ENCODE measurements around the gene KIF26B. TPM values are rescaled to one million over a fixed set of nuclear protein-coding genes. Genes with fewer than 3 reads are reported as not detected.
A peak's percentile ranks its signal among the peaks of the same experiment; 100 is the strongest.
"Not testable (repeated sequence)": the region's sequence is repeated elsewhere in the genome, so short reads cannot be mapped to it uniquely, and the experiment has no call there.

The KIF26B gene
- total RNA-seq, 1 donor from 2014 or later = 0.32 TPM

DNA sequence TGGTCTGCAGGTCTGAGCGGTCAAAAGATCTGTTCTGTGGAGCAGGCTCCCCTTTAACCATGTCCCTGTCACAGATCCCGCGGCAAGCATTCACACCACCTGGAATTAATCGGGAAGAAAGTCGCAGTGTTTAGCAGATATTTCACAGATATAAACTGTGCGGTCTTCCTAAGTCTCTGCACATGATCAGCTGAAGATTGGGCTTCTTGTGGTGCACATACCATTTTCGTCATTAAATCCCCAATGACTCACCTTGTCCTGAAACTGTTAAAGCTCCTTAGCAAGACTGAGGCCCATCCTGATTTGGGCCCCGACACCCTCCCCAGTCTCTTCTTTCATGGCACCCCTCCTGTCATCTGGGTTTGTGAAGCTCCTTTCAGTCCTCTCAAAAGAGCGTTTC, 158.8 kb downstream of the KIF26B start:
- DNase-seq (ENCODE audit: low spot score) = no peak

DNA sequence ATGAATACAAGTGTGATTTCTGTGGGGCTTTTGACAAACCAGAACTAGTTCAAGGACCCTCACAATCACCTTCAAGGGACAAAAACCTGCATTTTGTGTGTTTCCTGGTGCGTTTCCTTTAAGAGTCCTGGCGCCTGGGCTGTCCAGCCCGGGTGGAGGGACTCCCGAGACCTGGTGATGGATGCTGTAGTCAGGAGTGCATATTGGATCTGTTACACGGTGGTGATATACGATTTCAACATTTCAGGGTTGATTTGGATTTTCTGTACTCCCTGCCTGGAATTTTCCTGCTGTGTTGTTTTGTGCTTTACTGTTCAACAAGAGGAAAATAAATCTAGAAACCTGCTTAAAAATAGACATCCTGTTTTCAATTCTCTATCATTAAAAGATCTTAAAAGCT, 162.0 kb downstream of the KIF26B start:
- no peak for DNase-seq (ENCODE audit: low spot score)

DNA sequence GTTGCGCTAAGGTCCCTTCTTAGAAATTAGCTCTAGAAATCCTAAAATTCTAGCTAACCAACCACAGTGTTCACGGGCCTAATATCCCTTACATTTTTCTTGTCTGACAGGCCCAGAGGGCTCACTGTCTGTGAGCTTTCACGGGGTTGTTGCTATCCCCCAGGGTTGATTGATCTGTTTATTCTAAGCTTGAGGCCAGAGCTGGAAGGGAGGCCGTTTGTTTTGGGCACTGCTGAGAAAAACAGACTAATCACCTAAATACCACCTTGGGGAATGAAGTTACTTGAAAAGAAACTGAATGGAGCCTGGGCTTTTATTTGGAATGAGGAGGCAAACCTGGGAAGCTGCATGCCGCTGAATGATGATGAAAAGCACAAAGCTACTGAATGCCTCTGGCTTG, 162.4 kb downstream of the KIF26B start:
- no peak for DNase-seq (ENCODE audit: low spot score)

DNA sequence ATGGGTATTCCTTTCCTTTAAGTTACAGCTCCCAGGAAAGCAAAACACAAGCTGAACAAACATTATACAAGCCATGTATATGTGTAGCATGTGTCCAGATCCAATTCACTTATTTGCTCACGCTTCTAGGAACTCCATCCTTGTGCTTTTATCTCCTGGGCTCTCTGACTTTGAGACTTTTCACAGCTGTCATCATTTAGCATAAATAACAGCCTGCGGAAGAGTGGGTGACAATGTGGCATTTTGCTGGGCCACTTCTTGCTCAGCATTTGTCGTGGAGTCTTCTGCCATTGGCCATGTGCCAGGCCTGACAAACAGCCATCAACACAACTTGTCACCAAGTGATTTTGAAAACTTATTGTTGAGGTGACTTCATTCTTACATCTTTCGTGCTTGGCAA, 164.3 kb downstream of the KIF26B start:
- no peak for DNase-seq (ENCODE audit: low spot score)

DNA sequence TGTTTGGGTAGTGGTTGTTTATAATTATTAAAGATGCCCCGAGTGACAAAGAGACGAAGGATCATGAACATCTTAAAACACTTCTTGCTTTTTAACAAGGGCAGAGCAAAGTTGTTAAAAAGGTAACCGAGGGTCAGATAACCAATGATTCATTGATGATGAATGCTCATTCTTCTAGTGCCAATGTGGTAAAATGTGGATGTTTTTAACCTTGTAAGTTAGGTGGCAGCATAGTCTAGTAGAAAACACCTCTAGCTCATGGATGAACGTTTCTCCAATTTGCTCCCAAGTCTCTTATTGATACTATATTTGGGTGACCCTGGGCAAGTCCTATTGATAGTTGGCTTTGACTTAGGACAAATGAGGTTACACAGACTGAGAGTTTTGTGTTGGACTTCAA, 167.9 kb downstream of the KIF26B start:
- DNase-seq (ENCODE audit: low spot score) = no peak

DNA sequence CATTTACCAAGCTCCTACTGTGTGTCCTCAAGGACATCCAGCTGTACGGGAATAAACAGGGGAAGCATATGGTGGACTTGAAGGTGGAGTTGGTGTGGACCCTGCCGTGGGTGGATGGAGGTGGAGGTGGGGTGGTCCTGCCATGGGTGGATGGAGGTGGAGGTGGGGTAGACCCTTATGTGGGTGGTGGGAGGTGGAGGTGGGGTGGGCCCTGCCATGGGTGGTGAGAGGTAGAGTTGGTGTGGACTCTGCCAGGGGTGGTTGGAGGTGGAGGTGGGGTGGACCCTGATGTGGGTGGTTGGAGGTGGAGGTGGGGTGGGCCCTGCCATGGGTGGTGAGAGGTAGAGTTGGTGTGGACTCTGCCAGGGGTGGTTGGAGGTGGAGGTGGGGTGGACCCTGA, 169.0 kb downstream of the KIF26B start:
- DNase-seq (ENCODE audit: low spot score) = not testable (repeated sequence)

DNA sequence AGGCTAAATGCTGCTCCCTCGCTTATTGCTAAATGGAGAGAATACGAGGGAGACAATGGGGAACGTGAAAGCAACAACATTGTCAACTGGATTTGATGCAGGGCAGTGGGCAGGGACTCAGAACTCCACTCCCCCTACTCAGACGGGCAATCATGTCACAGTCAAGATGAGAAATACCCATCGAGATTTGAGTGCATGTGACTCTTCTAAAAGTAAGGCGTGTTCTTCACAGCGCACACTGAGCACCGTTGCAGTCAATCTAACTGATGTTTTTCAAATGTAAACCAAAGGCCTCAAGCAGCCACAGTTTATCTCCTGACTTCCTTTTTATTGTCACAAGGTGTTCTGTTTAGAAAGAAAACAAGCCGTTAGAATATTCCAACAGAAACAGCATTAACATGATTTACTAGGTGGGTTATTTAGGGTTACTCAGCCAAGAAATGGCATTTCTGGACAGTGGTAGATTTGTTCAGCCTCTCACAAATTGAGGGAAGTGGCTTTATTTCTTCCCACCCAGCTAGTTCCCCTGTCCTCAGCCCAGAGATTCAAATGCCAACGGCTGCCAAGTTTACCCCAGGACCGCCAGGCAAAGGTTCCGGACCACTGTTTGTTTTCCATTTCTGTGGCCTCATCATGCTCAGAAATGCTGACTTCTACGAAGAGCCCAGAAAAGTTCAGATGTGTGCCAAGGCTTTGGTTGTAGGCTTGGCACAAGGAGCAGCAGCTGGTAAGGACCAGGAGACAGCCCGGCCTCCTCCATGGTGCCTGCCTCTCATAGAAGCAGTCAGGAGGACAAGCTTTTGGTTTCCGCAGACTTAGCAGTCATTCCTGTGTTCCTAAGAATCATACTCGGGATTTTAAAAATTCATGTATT, 171.4 kb downstream of the KIF26B start:
- DNase-seq (ENCODE audit: low spot score) = no peak

DNA sequence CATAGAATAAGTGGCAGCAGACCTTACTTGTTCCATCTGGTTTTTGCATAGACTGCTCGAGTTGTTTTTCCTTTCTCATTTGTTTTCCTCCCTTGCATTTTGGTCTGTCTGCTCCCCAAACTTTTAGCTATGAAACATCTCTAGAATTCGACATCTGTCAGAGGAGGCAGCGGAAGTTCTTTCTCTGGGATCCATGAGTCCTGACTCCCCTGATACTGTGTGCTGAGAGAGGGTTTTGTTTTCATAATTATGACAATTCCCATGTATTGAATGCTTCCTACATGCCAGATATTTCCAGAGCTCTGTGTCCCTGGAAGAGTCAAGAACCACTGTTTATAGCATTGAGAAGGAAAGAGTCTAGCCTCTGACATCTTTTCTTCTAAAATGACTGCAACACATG, 172.6 kb downstream of the KIF26B start:
- no peak for DNase-seq (ENCODE audit: low spot score)

DNA sequence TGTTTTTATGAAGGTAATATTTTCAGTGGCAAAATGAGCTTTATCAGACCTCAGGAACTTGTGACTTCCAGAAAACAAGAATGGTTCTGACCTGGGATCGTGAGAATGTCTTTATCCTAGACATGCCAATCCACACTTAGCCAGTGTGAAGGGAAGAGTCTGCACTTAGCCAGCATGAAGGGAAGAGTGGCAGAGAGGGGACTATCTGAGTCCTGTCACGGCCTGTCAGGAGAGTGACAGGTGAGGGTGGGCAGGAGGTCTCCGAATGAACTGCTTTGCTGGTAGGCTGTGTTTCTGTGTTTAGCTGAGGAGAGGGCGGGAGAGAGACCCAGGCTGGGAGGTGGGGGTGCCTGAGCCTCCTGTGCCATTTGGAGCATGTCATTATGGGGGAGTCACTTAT, 173.1 kb downstream of the KIF26B start:
- no peak for DNase-seq (ENCODE audit: low spot score)

DNA sequence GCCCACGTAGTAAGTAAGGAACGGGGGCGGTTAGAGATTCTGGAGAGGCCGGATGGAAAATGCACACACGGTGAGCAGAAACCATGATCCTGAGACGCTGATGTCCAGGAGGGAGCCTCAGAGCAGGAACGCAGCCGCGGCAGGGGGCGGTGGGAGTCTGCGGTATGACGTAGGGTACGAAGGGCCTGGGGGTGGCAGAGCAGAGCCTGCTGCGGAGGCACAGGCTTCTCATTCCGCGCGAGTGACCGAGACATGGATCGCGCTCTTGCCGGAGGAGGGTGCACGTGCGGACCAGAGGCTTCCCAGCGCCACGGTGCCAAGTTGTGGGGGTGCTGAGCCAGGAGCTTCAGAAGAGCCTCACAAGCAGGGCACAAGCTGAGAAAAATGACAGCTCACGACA, 176.2 kb downstream of the KIF26B start:
- no peak for DNase-seq (ENCODE audit: low spot score)

DNA sequence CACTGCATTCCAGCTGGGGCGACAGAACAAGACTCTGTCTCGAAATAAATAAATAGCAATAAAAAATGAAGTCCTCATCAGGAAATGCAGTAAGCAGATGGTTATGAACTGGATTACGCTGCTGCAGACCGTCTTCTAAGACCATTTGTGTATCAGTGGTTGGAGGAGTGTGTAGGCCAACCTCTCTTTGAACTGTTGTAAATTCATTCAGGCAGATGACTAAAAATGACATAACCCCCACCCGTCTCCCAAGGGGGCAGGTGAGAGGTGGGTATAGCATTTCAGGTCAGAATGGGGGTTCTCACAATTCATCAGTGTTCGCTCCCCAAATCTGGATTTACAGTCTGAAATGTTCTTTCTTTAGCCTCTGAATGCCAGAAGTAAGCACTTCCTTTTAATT, 177.3 kb downstream of the KIF26B start:
- DNase-seq (ENCODE audit: low spot score) = no peak

DNA sequence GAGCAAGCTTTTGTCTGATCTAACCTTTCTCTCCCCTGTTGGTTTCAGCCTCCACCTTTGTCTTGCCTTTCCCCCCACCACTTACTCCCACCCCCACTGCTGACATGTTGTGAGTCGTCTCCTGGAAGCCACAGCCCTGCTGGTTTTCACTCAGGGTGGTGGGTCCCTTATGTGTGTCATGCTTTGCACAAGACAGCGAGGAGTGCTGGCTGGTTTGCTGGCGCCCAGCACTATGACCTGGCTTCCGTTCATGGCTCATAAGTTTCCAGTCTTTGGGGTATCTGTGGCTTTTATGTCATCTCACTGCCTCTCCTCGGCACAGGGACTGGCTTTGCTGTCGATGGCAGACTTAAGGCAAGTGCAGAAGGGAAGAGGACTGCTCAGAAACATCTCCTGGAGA, 177.7 kb downstream of the KIF26B start:
- peak; percentile 68 for DNase-seq (ENCODE audit: low spot score)

DNA sequence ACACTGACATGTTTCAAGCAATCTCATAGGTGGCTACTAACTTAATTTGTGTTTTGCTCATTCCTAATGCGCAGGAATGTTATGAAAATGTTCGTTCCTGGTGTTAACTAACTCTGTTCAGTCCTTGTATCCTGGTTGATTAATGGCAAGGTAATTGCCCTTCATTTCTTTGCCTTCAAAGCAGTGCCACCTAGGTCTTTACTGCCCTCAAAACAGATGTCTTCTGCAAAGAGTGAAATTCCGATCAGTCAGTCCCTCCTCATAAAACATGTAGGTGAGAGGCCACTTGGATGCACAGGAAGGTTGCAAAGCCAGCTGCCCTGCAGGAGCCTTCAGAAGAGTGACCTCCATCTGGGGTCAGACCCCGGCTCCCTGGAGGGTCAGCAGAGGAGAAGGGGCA, 179.4 kb downstream of the KIF26B start:
- DNase-seq (ENCODE audit: low spot score) = peak; percentile 35

DNA sequence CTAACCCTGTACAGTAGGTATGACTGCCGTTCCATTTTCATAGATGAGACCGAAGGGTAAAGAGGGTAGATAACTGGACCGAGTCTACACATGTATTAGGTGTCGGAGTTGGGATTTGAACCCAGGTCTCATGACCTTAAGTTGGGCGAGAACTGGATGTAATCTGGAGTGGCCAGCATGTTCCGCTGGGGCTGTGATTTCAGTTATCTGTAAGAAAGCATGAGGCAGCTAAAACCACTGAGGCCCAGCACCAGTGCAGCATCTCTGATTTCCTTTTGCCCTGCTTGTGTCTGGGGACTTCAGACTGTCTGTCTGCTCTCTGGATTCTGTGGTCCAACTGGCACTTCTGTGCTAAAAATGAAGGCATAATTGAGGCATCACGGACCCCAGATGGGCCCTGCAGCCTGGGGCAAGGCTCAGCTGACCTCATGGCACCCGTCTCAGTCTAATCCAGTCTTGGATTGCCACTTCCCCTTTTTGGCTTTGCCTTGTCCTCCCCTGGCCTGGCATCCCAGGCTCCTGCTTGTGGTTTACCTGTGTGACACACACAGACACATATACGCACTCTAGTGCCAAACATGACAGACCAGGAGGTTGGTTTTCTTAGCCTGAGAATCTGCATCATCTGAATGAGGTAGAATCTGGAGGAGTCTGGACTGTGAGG, 180.2 kb downstream of the KIF26B start:
- DNase-seq (ENCODE audit: low spot score) = peak; percentile 55

DNA sequence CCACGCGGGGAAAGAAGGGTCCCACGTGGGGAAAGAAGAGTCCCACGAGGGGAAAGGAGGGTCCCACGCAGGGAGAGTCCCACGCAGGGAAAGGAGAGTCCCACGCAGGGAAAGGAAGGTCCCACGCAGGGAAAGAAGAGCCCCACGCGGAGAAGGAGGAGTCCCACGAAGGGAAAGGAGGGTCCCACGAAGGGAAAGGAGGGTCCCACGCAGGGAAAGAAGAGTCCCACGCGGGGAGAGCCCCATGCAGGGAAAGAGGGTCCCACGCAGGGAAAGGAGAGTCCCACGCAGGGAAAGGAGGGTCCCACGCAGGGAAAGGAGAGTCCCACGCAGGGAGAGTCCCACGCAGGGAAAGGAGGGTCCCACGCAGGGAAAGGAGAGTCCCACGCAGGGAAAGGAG, 180.9 kb downstream of the KIF26B start:
- DNase-seq (ENCODE audit: low spot score) = peak; percentile 53

DNA sequence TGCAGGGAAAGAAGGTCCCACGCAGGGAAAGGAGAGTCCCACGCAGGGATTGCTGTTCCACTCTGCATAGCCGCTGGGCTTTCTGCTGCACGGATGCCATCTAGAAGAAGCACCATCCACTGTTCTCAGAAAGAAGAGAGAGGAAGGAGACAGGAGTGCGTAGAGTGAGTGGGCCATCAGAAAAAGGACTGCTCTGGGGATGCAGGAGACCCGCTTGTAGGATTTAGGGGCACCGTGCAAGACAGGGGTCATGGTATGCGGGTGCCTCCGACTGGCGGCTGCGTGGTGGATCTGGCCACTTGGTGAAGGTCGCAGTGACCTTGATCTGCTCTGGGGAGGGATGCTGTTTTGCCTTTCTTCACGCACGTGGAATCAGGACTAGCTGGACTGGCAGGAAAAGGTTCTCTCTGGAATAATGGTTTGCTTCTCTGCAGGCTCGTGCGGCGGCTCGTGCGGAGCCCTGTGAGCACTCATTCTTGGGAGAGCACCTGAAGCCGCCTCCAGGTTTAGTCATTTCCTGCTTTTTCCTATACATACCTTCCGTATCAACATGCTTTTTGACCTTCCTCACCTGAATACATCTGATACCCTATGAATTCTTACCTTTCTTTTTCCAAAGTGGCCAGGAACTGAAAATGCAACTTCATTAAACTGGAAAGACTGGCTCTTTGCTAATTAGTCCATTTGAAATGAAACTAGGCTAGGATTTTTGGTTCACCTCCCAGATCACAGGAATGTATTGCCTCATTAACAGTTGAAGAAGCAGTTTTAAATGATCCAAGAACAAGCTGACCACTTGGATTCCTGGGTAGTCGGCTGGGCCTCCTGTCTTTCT, 181.6 kb downstream of the KIF26B start:
- DNase-seq (ENCODE audit: low spot score) = peak; percentile 79

DNA sequence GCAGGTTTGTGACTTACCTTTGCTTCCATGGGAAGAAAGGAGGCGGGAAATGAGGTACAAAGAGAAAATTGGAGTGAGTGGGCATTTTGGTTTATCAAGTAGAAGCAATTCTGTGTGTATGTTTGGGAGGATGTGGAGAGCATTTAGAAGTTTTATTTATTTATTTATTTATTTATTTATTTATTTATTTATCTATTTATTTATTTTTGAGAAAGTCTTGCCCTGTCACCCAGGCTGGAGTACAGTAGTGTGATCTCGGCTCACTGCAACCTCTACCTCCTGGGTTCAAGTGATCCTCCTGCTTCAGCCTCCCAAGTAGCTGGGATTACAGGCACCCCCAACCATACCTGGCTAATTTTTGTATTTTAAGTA, 182.2 kb downstream of the KIF26B start:
- not testable (repeated sequence) for DNase-seq (ENCODE audit: low spot score)

DNA sequence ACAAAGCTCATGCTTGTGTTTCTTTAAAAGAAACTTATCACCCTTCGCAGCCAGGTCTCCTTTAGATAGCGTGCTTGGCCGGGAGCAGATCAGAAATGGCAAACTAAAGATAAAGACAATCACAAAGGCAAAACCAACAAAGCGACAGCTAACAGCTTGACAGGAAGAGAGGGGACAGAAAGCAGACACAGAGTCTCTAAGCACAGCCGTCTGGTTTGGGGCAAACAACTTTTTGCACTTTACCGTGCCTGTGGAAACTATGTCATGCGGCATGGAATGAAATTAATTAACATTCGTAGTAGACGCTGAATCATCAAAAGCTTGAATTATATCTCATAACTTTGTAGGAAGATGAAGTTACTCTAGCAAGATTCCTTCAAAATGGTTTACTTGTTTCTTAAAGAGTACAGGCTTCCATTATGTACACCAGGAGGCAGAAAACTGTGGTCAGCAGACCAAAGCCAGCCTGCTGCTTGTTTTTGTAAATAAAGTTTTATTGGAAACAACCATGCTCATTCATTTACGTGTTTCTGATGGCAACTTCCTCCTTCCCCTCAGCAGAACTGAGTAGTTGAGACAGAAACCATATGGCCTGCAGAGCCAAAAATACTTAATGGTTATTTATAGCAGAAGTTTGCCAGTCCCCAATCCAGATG, 183.2 kb downstream of the KIF26B start:
- peak; percentile 18 for DNase-seq (ENCODE audit: low spot score)

DNA sequence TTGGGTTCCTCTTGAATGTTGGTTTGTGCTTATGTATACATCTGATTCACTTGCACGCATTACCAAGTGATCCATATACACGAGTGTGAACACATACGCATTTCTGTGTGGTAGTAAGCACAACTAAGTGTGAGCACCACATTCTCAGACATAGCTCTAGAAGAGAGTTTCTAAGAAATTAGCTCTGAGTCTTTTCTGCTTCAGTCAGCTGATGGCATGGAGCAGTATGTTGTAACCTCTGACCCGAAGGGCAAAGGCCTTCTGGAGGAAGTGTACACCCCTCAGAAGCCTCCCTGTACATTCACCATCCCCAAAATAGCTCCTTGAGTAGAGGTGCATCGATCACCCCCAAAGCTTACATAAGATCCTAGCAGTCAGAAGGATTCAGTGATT, 183.7 kb downstream of the KIF26B start:
- no peak for DNase-seq (ENCODE audit: low spot score)

DNA sequence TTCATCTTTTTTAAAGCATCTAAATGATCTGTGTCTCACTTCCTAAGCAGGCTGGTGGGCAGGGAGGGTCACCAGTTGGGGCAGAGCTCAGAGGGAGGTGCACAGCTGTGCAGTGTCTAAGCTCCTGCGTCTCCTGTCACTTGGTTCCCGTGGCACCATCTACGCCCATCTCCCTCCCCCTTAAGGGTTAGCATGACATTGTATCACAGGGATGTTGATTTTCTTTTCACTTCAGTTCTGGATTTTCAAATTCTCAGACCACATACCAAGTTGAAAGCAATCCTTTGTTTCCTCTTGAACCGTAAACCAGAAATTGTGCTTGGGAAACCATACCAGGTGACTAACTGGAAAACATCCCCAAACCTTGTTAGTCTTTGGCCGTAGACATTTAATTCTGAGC, 187.0 kb downstream of the KIF26B start:
- DNase-seq (ENCODE audit: low spot score) = no peak

DNA sequence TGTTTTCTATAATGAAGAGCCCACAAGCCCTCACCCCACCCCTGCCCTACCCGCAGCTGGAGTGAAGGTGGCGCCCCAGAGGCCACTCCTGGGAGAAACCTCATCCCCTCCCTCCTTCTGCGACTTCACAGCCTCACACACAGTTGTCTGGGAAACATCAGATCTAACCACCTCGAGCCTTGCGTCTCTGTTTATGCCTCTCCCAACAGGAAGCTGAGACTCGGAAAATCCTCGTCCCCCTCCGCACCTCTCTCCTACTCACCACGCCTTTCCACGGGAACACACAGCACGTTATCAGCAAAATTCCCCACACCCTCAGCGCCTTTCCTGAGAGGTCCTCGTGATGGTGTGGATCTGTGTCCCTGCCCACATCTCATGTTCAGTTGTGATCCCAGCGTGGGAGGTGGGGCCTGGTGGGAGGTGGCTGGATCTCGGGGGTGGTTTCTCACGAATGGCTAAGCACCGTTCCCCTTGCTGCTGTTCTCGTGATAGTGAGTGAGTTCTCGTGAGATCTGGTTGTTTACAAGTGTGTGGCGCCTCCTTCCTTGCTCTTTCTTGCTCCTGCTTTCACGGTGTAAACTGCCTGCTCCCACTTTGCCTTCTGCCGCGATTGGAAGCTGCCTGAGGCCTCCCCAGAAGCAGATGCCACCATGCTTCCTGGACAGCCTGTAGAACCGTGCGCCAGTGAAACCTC, 190.6 kb downstream of the KIF26B start:
- DNase-seq (ENCODE audit: low spot score) = peak; percentile 77
